HG03139 (cell line): ENCODE results near the gene TSPEAR.
"Not testable (repeated sequence)": the region's sequence is repeated elsewhere in the genome, so short reads cannot be mapped to it uniquely, and the experiment has no call there.

Experiments used
- ATAC-seq: cut with Tn5 transposase; IDR thresholded peaks from one replicate; pipeline ENCODE4 v1.9.1; 2021; ENCODE audit not compliant: unreplicated experiment

The TSPEAR gene

DNA sequence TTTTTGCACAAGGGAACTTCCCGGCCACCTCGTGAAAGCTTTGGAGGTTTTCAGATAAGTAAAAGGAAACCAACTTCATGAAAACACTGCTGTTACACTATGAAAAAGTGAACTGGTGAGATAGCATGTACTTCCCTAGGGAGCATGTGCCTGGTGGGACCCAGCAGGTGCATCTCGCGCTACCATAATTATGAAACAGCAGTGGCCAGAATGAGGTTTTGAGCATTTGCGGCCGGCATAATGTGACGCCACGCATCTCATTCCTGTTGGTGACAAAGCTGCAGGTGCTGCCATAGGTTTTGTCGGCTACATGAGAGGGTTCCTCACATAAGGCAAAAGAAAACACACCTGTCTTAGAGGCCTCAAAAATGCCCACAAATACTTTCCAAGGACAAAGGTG is 154.5 kb downstream of the TSPEAR start:
- no peak for ATAC-seq

DNA sequence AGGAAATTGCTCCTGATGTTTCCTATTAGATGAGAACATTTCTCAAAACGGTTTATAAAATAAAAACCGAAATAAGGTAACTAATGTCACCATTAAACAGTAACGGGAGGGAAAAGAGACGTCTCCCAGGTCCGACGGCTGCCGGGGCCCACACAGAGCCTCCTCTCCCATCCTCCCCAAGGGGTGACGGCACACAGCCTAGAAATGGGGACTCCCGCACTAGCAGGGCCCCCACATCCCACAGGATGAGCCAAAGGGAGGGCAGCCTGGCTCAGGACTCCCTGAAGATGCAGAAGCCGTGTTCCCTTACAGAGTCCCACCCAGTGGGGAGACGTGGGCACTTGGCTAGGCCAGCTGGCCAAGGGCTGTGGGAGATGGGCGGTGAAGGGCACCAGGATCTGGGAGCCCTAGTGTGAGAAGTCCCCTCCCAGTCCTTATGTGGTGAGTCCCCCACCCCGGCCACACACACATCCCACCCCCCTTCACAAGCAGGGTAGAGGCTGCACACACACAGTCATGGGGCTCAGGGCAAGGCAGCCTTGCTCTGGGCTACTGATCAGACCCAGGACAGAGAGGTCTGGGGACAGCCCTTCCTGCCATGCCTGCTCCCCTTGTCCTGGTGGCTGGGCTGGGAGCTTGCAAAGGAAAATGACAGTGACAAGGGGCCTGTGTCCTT is 156.0 kb downstream of the TSPEAR start:
- ATAC-seq = no peak

DNA sequence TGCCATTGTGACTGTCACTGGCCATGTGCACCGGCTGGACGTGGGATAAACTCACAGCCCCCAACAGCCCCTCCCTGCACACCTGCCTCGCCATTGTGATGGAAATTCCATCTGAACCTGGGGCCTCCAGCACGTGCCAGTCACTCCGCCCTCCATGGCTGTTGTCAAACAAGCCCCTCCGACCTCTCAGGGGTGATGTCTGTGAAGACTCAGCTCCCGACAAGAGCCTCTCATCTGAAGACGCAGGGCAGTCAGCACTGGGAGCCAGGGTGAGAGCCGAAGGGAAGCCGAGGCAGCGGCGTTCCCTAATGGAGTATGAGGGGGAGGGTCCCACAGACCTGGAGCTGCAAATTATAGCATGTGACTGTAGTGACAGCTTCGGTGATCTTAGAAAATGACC is 158.7 kb downstream of the TSPEAR start:
- no peak for ATAC-seq

DNA sequence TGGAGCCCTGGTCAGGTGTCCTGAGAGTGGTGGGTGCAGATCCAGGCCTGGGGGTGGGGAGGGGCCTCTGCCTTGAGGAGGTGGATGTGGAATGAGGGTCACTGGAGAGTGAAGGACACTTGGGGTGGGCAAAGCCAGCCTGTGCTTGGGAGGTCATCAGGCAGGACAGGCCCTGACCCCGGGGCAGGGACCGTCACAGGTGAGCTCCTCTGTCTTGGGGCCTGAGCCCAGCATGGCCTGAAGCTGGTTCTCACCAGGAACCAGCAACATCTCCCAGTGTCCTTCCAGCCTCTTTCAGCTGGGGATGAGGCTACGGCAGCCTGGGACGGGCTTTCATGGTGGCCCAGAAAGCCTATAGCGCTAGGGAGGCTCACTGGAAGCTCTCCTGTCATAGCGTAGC is 159.2 kb downstream of the TSPEAR start:
- ATAC-seq = no peak

DNA sequence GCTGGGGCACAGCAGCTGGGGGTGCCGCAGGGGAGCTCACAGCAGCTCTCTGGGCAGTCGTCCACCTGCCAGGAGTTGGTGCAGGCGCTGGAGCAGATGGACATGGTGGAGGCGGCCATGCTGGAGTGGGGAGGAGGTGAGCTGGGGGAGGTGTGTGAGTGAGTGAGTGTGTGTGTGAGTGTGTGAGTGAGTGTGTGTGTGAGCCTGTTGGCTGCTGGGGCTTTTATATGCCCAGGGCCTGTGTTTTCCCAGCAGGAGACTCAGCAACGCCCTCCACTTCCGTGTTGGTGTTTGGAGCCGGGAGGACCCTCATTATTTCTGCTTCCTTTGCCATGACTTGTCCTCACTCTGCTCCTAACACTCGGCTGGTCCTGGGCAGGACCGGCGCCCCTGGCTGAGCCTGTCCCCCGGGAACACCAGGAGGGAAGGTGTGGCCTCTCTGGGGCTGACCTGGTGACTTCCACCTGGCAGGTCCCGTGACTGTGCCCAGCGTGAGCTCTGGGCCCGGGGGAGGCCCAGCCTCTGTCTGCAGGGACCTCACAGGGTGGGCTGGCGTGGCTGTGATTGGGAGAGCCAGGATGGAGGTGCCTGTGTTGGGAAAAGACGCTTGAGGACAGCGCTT is 159.9 kb downstream of the TSPEAR start, which contains the start of gene KRTAP10-2:
TSS of gene KRTAP10-2 (minus strand) at position 166 of the 622 bp plus-strand sequence. CDS start at position 119, 47 bp downstream.
- ATAC-seq = no peak

DNA sequence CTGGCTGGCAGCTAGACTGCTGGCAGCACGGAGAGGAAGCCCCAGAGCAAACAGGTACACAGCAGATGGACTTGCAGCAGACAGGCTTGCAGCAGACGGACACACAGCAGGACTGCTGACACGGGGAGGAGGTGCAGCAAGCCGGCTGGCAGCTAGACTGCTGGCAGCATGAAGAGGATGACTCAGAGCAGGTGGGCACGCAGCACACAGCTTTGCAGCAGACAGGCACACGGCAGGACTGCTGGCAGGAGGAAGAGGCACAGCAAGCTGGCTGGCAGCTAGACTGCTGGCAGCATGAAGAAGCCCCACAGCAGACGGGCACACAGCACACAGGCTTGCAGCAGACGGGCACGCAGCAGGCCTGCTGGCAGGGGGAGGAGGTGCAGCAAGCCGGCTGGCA is 160.6 kb downstream of the TSPEAR start:
- ATAC-seq = no peak

DNA sequence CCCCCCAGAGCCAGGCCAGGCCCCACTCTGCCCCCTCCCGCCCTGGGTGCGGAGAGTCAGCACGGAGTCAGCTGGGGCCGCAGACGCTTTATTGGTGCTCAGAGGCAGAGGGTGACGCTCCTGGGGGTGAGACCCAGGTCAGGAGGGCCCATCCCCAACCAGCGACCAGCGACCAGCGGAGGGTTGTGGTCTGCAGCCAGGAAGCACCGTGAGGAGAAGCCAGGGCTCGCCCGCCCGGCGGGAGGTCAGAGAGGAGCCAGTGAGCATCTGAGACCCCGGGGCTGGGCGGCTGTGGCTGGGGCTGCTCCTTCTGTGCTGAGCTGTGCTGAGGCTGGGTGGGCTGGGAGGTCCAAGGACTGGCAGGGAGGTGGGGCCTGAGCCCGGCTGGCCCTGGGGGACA is 161.1 kb downstream of the TSPEAR start:
- ATAC-seq = not testable (repeated sequence)

DNA sequence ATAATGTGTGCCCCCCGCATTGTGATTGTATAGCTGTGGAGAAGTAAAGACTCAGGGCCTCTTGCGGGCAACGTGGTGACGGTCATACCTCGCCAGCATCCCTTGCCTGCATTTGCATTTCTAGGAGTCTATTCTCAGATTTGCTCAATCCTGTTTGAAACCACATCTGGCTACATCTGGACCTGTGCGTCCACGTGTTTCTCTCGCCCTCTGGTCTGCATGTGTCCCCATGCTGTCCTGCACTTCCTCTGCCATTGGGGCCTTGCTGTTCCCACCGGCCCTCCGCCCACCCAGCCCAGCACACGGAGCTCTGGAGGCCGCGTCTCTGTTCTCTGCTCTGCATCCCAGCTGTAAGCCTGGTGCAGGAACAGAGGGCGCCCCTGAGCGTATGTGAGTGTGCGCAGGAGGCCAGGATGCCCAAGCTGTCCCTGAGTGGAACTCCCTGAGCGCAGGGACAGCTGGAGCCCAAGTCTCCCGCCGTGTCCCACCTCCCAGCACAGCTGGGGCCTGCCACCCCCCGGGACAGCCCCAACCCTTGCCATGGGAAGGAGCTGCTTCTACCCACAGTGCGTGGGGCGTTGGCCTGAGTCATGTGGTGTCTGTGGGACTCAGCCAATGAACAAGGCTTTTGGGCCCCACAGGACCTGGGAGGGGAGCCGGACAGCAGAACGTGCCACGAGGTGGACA is 161.7 kb downstream of the TSPEAR start:
- ATAC-seq = no peak

DNA sequence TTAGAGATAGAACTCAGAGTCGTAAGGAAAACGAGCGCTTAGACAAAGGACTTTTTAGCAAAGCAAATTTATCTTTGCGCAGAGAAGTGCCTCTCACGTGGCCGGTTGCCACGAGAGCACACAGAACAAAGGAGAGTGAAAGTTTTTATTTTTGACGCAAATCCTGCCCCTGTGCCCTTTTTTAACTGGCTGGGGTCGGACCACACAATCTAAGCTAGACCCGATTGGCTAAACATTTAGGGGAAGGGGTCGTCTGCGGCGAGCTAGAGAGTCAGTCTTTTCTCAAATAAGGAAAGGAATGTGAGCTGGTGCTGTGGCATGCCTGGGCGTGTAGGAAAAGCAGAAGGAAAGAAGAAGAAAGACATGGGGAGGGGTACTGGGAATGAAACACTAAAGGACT is 162.4 kb downstream of the TSPEAR start:
- ATAC-seq = no peak

DNA sequence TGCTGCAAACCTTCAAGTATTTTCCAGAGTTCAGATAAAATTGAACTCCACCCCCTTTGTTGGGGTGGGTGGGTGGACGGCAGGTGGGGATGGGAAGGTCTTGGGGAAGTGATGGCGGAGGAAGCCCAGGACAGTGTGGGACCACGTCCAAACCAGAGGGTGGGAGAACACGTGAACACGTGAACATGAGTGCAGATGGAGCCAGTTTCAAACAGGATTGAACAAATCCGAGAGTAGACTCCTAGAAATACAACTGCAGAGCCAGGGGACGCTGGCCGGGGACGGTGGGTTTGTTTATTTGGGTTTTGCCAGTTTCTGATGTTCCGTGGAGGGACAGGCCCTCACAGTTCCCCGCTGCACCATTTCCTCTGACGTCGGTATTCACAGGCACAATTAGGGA is 163.0 kb downstream of the TSPEAR start:
- no peak for ATAC-seq

DNA sequence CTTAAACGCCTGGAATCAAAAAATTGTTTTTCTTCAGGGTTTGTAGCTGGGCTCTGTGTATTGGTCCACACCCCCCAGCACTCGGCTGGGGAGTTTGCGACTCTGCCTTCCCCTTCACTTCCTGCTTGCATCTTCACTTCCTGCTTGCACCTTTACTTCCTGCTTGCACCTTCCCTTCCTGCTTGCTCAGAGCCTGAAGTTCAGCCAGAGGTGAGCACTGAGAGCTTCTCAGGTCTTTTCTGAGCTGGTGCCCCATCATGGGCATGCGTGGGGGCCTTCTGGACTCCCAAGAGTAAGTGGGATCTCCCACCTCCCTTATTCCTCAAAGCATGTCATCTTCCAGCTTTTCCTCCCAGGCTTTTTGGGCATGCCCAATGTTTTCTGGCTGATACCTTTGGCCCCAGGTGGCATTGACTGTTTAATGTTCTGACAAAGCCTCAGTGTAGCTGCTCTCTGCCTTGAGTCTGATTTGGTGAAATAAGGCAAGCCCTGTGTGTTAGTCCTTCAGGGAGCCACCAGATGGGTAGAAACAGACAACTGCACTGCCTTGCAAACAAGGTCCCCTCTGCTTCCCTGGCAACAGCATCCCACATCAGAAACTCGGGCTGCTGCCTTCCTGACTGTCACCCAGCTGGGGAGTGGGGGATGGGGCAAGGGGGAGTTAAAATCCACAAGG is 163.6 kb downstream of the TSPEAR start:
- ATAC-seq = no peak

DNA sequence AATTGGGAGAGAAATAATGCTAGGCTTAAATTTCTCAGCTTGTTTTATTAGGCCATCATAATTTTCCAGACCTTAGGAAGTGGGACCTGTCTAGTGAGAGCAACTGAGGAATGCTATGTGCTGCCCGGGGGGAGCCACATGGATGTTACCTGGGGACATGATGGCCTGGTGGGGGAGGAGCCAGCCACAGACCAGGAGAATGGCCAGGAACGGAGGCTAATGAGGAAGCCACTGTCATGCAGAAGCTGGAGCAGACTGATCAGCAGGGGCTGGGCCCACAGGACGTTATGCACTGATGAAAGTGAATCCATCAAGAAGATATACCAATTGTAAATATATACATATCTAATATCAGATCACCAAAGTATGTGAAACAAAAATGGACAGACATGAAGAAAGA is 166.8 kb downstream of the TSPEAR start:
- ATAC-seq = no peak

DNA sequence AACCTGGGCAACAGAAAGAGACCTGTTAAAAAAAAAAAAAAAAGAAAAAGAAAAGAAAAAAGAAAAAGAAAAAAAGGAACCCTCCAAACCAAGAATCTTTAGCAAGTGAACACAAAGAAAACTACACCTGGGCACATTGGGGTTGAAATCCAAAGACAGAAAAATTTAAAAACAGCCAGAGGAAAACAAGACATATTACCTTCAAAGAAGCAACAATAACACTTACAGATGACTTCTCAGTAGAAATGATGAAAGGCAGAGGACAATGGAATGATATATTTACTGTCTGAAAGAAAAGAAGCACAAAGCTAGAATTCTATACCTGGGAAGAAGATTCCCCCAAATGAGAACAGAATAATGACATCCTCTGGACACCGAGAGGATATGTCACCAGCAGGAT is 168.7 kb downstream of the TSPEAR start:
- no peak for ATAC-seq

DNA sequence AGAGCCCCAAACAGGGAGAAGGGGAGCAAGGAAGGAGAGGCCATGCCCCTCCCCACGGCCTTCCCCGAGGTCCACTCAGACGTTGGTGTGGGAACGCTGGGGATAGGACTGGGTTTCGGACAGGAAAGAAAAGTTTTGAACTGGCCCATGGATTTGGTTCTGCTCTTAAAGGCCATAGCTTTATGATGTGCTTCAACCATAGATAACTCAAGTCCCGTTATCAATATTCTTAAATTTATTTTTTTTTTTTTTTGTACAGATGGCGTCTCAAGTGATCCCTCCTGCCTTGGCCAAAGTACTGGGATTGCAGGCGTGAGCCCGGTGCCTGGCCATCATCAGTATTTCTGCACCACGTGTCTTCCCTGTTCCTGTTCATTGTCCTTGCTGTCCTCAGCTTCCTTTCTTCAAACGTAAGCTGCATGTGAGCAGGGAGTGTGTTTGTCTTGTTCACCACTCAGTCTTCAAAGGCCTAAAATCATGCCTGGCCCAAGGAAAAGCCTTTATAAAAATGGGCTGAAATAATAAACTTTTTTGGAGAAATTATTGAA is 170.6 kb downstream of the TSPEAR start:
- no peak for ATAC-seq

DNA sequence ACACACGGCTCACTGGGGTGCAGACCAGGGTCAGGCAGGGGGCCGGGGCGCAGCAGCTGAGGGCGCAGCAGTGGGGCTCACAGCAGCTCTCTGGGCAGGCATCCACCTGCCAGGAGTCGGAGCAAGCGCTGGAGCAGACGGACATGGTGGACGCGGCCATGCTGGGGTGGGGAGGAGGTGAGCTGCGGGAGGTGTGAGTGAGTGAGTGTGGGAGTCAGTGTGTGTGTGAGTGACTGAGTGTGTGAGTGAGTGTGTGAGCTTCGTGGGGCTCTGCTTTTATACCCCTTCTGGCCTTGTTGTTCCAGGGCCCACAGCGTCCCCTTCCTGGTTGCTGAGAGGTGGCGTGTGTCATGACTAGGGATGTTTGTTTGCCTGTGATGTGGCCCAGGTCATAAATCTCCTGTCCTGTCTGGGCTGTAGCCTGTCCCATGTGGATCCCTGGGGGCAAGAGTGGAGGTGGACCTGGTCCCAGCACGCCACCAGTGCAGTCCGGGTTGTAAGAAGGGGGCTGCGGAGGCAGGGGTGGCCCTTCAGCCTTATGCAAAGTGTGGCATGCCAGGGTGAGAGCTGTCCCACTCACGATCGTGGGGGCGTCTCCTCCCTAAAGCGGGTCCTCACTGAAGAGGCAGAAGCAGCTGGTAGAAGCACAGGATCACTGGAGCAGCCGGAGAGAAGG is 171.2 kb downstream of the TSPEAR start, which contains the start of gene KRTAP10-1:
TSS of gene KRTAP10-1 (minus strand) at position 205 of the 676 bp plus-strand sequence. CDS start at position 160, 45 bp downstream.
- ATAC-seq = no peak

DNA sequence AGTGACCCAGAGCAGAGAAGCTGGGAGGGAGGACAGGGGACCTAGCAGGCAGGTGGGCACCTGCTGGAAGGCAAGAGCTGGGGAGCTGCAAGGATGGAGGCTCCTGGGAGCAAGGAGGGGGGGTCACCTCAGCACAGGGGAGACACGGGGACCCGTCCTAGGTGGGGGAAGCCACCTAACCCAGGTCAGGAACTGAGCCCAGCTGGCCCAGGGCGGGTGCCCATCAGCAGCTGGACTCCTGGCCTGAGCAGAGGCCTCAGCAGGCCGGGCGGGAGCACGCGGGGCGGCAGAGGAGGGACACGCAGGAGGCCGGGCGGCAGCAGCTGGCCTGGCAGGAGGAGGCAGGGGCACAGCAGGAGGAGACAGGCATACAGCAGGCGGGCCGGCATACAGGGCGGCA is 172.3 kb downstream of the TSPEAR start:
- no peak for ATAC-seq

DNA sequence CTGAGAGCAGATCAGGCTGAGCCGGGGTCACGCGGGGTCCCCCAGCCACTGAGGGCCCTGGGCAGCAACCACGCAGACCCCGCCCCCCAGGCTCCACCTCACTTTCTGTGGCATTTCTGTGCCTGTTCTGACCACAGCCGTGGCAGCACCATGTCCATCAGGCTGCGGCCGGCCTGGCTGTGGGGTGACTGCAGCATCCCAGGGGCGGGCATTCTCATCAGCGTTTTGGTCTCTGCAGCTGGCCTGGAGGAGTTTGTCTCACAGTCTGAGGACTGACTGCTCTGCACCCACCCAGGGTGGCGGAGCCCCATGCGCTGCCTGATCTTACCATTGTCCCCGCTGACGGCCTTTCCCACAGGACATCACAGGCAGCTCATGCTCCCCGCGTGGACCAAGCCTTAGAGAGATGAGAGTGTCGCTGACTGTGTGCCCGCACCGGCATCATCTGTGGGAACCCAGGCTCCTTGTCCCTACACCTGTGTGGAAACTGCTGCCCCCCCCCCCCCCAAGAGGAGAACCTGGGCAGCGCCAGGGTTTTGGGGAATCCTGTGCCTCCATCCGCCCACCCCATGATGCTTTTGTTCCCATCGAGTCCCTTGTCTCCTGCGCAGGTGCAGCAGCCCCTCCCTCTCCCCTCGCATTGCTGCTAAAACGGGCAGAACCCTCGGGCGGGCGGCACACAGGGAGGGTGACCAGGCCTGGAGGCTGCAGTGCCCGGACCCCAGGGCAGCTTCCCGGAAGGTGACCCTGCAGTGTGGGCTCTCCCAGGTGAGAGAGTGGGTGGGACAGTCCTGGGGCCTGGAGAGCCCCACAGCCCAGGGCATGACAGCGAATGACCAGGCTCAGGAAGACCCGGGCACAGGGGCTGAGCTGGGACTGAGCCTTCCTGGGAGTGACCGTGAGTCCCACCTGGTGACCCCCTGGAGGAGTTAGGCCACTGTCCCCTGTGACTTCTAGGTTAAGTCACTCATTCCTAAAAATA is 173.2 kb downstream of the TSPEAR start:
- ATAC-seq = no peak

DNA sequence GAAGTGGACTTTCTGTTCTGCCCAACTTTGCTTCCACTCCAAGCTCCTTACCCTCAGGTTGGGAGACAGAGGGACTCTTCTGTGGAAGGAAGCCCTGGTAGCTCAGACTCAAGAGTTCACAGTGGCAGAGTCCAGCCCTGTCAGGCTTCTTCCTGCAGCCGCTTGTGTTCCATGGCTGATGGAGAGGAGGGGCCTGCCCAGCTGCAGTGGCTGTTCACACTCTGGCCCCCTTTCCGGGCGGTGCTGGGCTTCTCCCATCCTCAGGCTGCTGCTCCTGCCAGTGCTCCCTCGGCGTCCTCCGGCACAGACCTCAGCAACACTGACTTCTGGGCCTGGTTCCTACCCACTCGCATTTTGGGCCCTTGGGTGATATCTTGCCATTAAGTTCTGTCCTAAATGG is 175.4 kb downstream of the TSPEAR start:
- no peak for ATAC-seq

DNA sequence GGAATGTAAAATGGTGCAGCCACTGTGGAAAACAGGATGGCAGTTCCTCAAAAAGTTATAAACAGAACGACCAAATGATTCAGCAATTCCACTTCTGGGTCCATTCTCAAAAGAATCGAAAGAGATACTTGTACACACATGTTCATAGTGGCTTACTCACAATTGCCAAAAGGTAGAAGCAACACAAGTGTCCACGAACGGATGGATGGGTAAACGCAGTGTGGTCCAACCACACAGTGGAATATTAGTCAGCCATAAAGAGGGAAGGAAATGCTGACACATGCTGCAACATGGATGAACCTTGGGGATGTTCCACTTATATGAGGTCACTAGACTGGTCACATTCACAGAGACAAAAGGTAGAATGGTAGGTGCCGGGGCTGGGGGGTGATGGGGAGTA is 176.7 kb downstream of the TSPEAR start:
- no peak for ATAC-seq
